Activated CD4-positive, alpha-beta T cell treated with anti-CD3 and anti-CD28 coated beads for 36 hours (primary cell): ENCODE data around the gene ECI2. TPM values are rescaled to one million over a fixed set of nuclear protein-coding genes. Genes with fewer than 3 reads are reported as not detected.

Experiments used
- ATAC-seq: fragments of 200-7000 bp; cut with Tn5 transposase; one replicate; pipeline ENCODE4 v1.10.0; 2021; ENCODE audit warnings: mild to moderate bottlenecking, moderate library complexity
- CTCF ChIA-PET: fragments of 350-600 bp; sonication (Branson Sonifier 250); formaldehyde crosslinking; loops from one replicate; lab custom pipeline; 2021; ENCODE audit warnings: antibody characterized with exemption; lab: Charles Lee
- POLR2A ChIA-PET: fragments of 350-600 bp; sonication (Branson Sonifier 250); formaldehyde crosslinking; loops from one replicate; lab custom pipeline; 2021; ENCODE audit warnings: antibody characterized with exemption, inconsistent platforms; lab: Charles Lee
- DNase-seq: peaks from one replicate; pipeline ENCODE4 v3.0.0-alpha.2; 2020
- H3K27ac Mint-ChIP-seq: one replicate; pipeline ENCODE4 v1.8.0; 2021; ENCODE audit warnings: mixed read lengths
- H3K27me3 Mint-ChIP-seq: one replicate; pipeline ENCODE4 v1.8.0; 2021; ENCODE audit warnings: mixed read lengths
- H3K36me3 Mint-ChIP-seq: one replicate; pipeline ENCODE4 v1.8.0; 2021; ENCODE audit warnings: low read depth, mixed read lengths
- H3K4me1 Mint-ChIP-seq: one replicate; pipeline ENCODE4 v1.8.0; 2021; ENCODE audit warnings: mixed read lengths
- H3K4me3 Mint-ChIP-seq: one replicate; pipeline ENCODE4 v1.8.0; 2021; ENCODE audit warnings: mild to moderate bottlenecking, moderate library complexity, mixed read lengths
- H3K9me3 Mint-ChIP-seq: one replicate; pipeline ENCODE4 v1.8.0; 2021; ENCODE audit warnings: low read depth, mixed read lengths
- intact Hi-C, 2 experiments: fragments of 100-400 bp; cut with DNase I in 1 of 2; cut with micrococcal nuclease in 1 of 2; formaldehyde crosslinking; loops; one replicate each; pipeline versions ENCODE4 v1.14.2 to v1.15.1; 2022 to 2024; cut with DNase I, micrococcal nuclease
- total RNA-seq, 2 experiments: library from RNA; stranded (reverse); gene quantifications; one replicate each; pipeline ENCODE4 v1.2.3, GENCODE V29; 2021

The ECI2 gene
- total RNA-seq, 2 experiments from 2014 or later, result 38.4 to 40.1 TPM

GRCh38 chr6:4069199-4069598, 66.2 kb downstream of the ECI2 start:
- Mint-ChIP-seq H3K27ac (no peak overlapping the region), H3K9me3 (no peaks in the 10 kb centered on the region), H3K4me1 (no peaks in the 10 kb centered on the region), H3K36me3 (peaks cover 10% of the 10 kb centered on the region), H3K4me3 (no peak overlapping the region), H3K27me3 (no peaks in the 10 kb centered on the region)
- intact Hi-C loops, result no loop called here
- CTCF ChIA-PET, result interaction anchor here (0.7 kb wide), 1 partner anchor 10 kb away, joined by 3 read pairs; no protein-coding TSS in a partner anchor
- POLR2A ChIA-PET, result no interaction called here
- DNase-seq, result no peak
- no peak for ATAC-seq

- H3K9me3 Mint-ChIP-seq, result no peaks in the 10 kb centered on the region
- no peaks in the 10 kb centered on the region for H3K27me3 Mint-ChIP-seq
- intact Hi-C loops, result no loop called here
- DNase-seq (no peak), ATAC-seq (no peak)
- POLR2A ChIA-PET, result no interaction called here
- H3K4me3 Mint-ChIP-seq, result no peak overlapping the region
- H3K4me1 Mint-ChIP-seq, result no peaks in the 10 kb centered on the region
- no peak overlapping the region for H3K27ac Mint-ChIP-seq
- H3K36me3 Mint-ChIP-seq, result peaks cover 19% of the 10 kb centered on the region
- CTCF ChIA-PET, result interaction anchor here (0.9 kb wide), 1 partner anchor 9 kb away, joined by 4 read pairs; no protein-coding TSS in a partner anchor
Observed at GRCh38 chr6:4067673-4068072, 67.7 kb downstream of the ECI2 start.

- Mint-ChIP-seq H3K36me3 (peaks cover 22% of the 10 kb centered on the region), H3K4me3 (no peak overlapping the region), H3K27ac (no peak overlapping the region), H3K27me3 (no peaks in the 10 kb centered on the region), H3K9me3 (no peaks in the 10 kb centered on the region), H3K4me1 (no peaks in the 10 kb centered on the region)
- ChIA-PET CTCF (no interaction called here), POLR2A (no interaction called here)
- no peak for ATAC-seq
- no peak for DNase-seq
- intact Hi-C loops, result no loop called here
Observed at GRCh38 chr6:4066029-4066755, 69.2 kb downstream of the ECI2 start.

Other genes with a start within 250 kb of the ECI2 start
- gene FAM217A, start 56.4 kb downstream of the ECI2 start, total RNA-seq, result not detected